Gastrocnemius medialis (tissue), 4 donors: ENCODE measurements around the gene PAQR7. TPM values are rescaled to one million over a fixed set of nuclear protein-coding genes. Genes with fewer than 3 reads are reported as not detected.

Experiments
- ATAC-seq, 2 donors: fragments of 150-250 bp; one replicate each; pipeline ENCODE4 v1.9.1; 2016
- DNase-seq, 2 donors: peaks; one replicate each; pipeline ENCODE4 v3.0.0-alpha.2; 2019
- H3K27ac ChIP-seq, 4 donors: fragments of 200-600 bp; sonication (generic); 1 replicate in 1 of 4; 2 replicates in 3 of 4; pipeline ENCODE4 v1.5.1; 2016 to 2018; ENCODE audit warnings: mild to moderate bottlenecking in 2 of 4, moderate library complexity in 1 of 4
- H3K27me3 ChIP-seq, 3 donors: fragments of 200-600 bp; sonication (generic) in 2 of 3; 1 replicate in 1 of 3; 2 replicates in 2 of 3; pipeline versions ENCODE4 v1.5.1 to v1.6.0; 2016 to 2019; ENCODE audit warnings: mild to moderate bottlenecking in 1 of 3, moderate library complexity in 1 of 3
- H3K36me3 ChIP-seq, 2 donors: fragments of 200-600 bp; sonication (generic) in 1 of 2; one replicate each; pipeline ENCODE4 v1.5.1; 2017 to 2018
- H3K4me1 ChIP-seq, 2 donors: fragments of 200-600 bp; sonication (generic) in 1 of 2; one replicate each; pipeline ENCODE4 v1.5.1; 2016 to 2017; ENCODE audit warnings: mild to moderate bottlenecking in 2 of 2
- H3K4me3 ChIP-seq, 4 donors: fragments of 200-600 bp; sonication (generic) in 3 of 4; 1 replicate in 1 of 4; 2 replicates in 3 of 4; pipeline ENCODE4 v1.5.1; 2016 to 2019; ENCODE audit warnings: mild to moderate bottlenecking in 2 of 4
- H3K9me3 ChIP-seq, 3 donors: fragments of 200-600 bp; sonication (generic) in 2 of 3; 1 replicate in 1 of 3; 2 replicates in 2 of 3; pipeline ENCODE4 v1.5.1; 2016 to 2019
- CTCF ChIP-seq, 5 experiments: fragments of 450-650 bp in 3 of 5; fragments of 200-600 bp in 2 of 5; sonication (generic) in 2 of 5; IDR thresholded peaks in 4 of 5; conservative IDR thresholded peaks in 1 of 5; 1 replicate in 4 of 5; 2 replicates in 1 of 5; pipeline ENCODE4 v1.5.1; 2016 to 2019; ENCODE audit warnings: antibody characterized with exemption in 5 of 5, mild to moderate bottlenecking in 3 of 5, moderate library complexity in 3 of 5
- POLR2A ChIP-seq, 2 donors: fragments of 450-650 bp; IDR thresholded peaks; one replicate each; pipeline ENCODE4 v1.6.1; 2017; ENCODE audit warnings: antibody characterized with exemption in 2 of 2, mild to moderate bottlenecking in 2 of 2, moderate library complexity in 2 of 2
- in situ Hi-C, 4 donors: fragments of 200-750 bp; cut with MboI; loops; one replicate each; pipeline versions ENCODE4 v1.15.0 to v1.8.0; 2017; ENCODE audit warnings: low sequenced_read_pairs in 4 of 4
- intact Hi-C: fragments of 100-400 bp; cut with DNase I; formaldehyde crosslinking; loops from one replicate; pipeline ENCODE4 v1.15.1; 2023; ENCODE audit warnings: low total_unique reads
- total RNA-seq, 4 donors: library from RNA; depleted of rRNA; stranded (reverse); fragments of >200 nt; gene quantifications; one replicate each; pipeline versions ENCODE4 v1.1.0 to v1.2.3, GENCODE V29; 2016

PAQR7 gene
- total RNA-seq, 4 donors from 2014 or later: 1.4 to 3.7 (median 2.1) TPM

DNA sequence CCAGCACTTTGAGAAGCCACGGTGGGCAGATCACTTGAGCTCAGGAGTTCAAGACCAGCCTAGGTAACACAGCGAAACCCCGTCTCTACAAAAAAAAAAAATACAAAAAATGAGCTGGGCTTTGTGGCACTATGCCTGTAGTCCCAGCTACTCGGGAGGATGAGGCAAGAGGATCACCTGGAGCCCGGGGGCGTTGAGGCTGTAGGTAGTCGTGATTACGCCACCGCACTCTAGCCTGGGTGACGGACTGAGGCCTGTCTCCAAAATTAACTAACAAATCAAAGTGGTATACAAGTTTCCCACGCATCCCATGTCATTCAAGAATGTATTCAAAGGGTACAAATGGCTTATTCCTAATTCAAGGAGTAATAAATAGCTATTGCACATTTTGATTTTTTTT is 18.7 kb downstream of the PAQR7 start:
- ATAC-seq: no peak

GRCh38 chr1:25854554-25854953 is 21.0 kb downstream of the PAQR7 start:
- in situ Hi-C loops: no loop called here
- no peak overlapping the region for H3K27ac ChIP-seq

More for the DNA sequence above, 18.7 kb downstream of the PAQR7 start:
- no peaks in the 10 kb centered on the region for H3K36me3 ChIP-seq
- H3K4me3 ChIP-seq: no peak overlapping the region
- H3K27ac ChIP-seq: no peak overlapping the region
- no peak for DNase-seq
- no peak for TF ChIP-seq CTCF (IDR thresholded peaks at IDR 0.05 in 4 of 5, conservative IDR thresholded peaks at IDR 0.05 in 1 of 5)
- no peak for TF ChIP-seq POLR2A (IDR thresholded peaks at IDR 0.05)
- no peaks in the 10 kb centered on the region for H3K9me3 ChIP-seq
- peaks cover 2 to 9% of the 10 kb centered on the region in 2 donors for H3K4me1 ChIP-seq
- no peaks in the 10 kb centered on the region for H3K27me3 ChIP-seq
- intact Hi-C loops (no loop called here), in situ Hi-C loops (no loop called here)

DNA sequence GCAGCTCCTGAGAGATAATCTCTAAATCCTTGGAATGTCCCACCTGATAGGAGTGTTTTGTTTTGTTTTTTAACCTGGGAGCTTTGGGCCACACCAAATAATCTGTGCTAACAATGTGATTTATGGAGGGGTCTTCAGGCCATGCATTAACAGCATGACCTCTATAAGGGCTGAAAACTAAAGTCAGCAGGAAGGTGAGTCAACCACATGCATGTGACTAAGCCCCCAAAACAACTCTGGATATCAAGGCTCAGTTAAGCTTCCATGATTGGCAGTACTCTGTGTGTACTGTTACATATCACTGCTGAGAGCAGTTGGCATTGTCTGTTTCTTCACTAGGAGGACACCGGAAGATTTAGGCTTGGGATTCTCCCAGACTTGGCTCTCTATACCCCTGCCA is 27.0 kb downstream of the PAQR7 start:
- no peak for DNase-seq
- ATAC-seq: no peak
- H3K36me3 ChIP-seq: no peaks in the 10 kb centered on the region
- H3K4me3 ChIP-seq: no peak overlapping the region
- H3K9me3 ChIP-seq: no peaks in the 10 kb centered on the region
- no peaks in the 10 kb centered on the region for H3K27me3 ChIP-seq
- H3K27ac ChIP-seq: no peak overlapping the region
- no peaks in the 10 kb centered on the region for H3K4me1 ChIP-seq
- intact Hi-C loops (no loop called here), in situ Hi-C loops (no loop called here)
- TF ChIP-seq CTCF (IDR thresholded peaks at IDR 0.05 in 4 of 5, conservative IDR thresholded peaks at IDR 0.05 in 1 of 5) (no peak), POLR2A (IDR thresholded peaks at IDR 0.05) (no peak)

More at GRCh38 chr1:25854554-25854953, 21.0 kb downstream of the PAQR7 start:
- Histone ChIP-seq H3K9me3 (no peaks in the 10 kb centered on the region), H3K27me3 (no peaks in the 10 kb centered on the region), H3K4me1 (peaks cover 2 to 9% of the 10 kb centered on the region in 2 donors), H3K4me3 (no peak overlapping the region), H3K36me3 (no peaks in the 10 kb centered on the region)
- TF ChIP-seq CTCF (IDR thresholded peaks at IDR 0.05 in 4 of 5, conservative IDR thresholded peaks at IDR 0.05 in 1 of 5) (no peak), POLR2A (IDR thresholded peaks at IDR 0.05) (no peak)
- intact Hi-C loops: no loop called here
- ATAC-seq: no peak
- no peak for DNase-seq

DNA sequence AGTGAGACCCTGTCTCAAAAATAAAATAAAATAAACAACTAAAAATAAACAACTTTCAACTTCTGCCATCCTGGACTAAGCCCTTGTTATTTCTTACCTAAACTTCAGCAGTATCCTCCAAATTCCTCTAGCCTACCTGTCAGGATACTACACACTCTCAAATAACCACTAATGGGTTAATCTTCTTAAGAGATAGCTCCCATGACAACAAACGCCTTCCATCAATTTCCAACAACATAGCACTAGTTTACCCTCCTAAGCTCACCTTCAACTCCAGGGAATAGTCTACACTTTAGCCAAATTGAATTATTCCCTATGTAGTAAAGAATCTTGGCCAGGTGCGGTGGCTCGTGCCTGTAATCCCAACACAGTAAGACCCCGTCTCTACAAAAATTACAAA is 27.6 kb downstream of the PAQR7 start:
- intact Hi-C loops (no loop called here), in situ Hi-C loops (no loop called here)
- Histone ChIP-seq H3K4me3 (no peak overlapping the region), H3K36me3 (no peaks in the 10 kb centered on the region), H3K27me3 (no peaks in the 10 kb centered on the region), H3K4me1 (no peaks in the 10 kb centered on the region), H3K27ac (no peak overlapping the region), H3K9me3 (no peaks in the 10 kb centered on the region)
- no peak for TF ChIP-seq CTCF (IDR thresholded peaks at IDR 0.05 in 4 of 5, conservative IDR thresholded peaks at IDR 0.05 in 1 of 5)
- no peak for TF ChIP-seq POLR2A (IDR thresholded peaks at IDR 0.05)
- ATAC-seq (no peak), DNase-seq (no peak)

- peaks cover 0 to 3% of the 10 kb centered on the region in 2 donors for H3K4me1 ChIP-seq
- TF ChIP-seq POLR2A (IDR thresholded peaks at IDR 0.05) (no peak), CTCF (IDR thresholded peaks at IDR 0.05 in 4 of 5, conservative IDR thresholded peaks at IDR 0.05 in 1 of 5) (no peak)
- no peak for DNase-seq
- H3K9me3 ChIP-seq: no peaks in the 10 kb centered on the region
- in situ Hi-C loops: no loop called here
- no peak for ATAC-seq
- no peaks in the 10 kb centered on the region for H3K36me3 ChIP-seq
- H3K27ac ChIP-seq: no peak overlapping the region
- H3K27me3 ChIP-seq: no peaks in the 10 kb centered on the region
- H3K4me3 ChIP-seq: no peak overlapping the region
- intact Hi-C loops: no loop called here
These were observed 29.8 kb downstream of the PAQR7 start for GRCh38 chr1:25845664-25846063.
